ENCODE measurements around the gene IGF2BP2.

- TF ChIP-seq GZF1 (CRISPR knock-in tag; IDR thresholded peaks at IDR 0.05) (no peak), USF2 (IDR thresholded peaks at IDR 0.05; ENCODE audit: low read depth, low read length) (no peak), USF2 (CRISPR knock-in tag; IDR thresholded peaks at IDR 0.05; ENCODE audit: borderline replicate concordance) (no peak), RBM39 (IDR thresholded peaks at IDR 0.05; ENCODE audit: low read depth, low read length, poor library complexity, severe bottlenecking) (peak; percentile 44), THAP7 (CRISPR knock-in tag; IDR thresholded peaks at IDR 0.05) (no peak), PHF5A (CRISPR knock-in tag; IDR thresholded peaks at IDR 0.05; ENCODE audit: low read depth, unreplicated experiment) (no peak), JUND (CRISPR knock-in tag; IDR thresholded peaks at IDR 0.05) (no peak), POLR2AphosphoS5 (IDR thresholded peaks at IDR 0.05; ENCODE audit: low read depth, low read length) (no peak), ZBTB33 (CRISPR knock-in tag; IDR thresholded peaks at IDR 0.05) (no peak), KAT7 (CRISPR knock-in tag; IDR thresholded peaks at IDR 0.05; ENCODE audit: borderline replicate concordance) (no peak), NR2F2 (IDR thresholded peaks at IDR 0.05; ENCODE audit: borderline replicate concordance, low read depth) (no peak), TCF7L2 (IDR thresholded peaks at IDR 0.05; ENCODE audit: low read depth, low read length) (no peak), SPEN (CRISPR knock-in tag; IDR thresholded peaks at IDR 0.05; ENCODE audit: low read depth) (no peak)
These were observed 1.5 kb downstream of the IGF2BP2 start for GRCh38 chr3:185823078-185824044.
